C4-2B (cell line): Measurements from ENCODE around the gene TMEM82.

Experiments
- H3K27ac ChIP-seq: fragments of 450-650 bp; 2 replicates; pipeline ENCODE4 v1.5.1; 2017
- ZFX ChIP-seq: fragments of 450-650 bp; IDR thresholded peaks from 2 replicates; pipeline ENCODE4 v1.6.1; 2017
- TF ChIP-seq, protein P1 (sequence below): fragments of 450-650 bp; conservative IDR thresholded peaks from 2 replicates; pipeline ENCODE4 v1.5.1; 2017; ENCODE audit warnings: mild to moderate bottlenecking

Gene TMEM82

DNA sequence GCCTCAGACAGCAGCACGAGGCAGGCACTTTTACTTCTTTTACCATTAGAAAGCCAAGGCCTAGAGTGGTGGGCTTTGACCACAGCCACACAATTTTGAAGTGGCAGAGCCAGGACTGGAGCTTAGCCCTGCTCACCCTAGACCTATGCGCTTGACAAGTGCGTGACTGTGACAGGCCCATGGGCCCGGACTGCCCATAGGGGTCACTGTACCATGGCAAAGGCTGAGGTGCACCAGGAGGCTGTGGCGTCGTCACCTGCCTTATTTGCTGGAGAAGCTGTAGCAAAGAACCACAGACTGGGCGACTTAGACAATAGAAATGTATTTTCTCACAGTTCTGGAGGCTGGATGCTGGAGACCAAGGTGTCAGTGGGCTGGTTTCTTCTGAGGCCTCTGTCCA, 2.6 kb upstream of the TMEM82 start:
- no peak overlapping the region for H3K27ac ChIP-seq
- TF ChIP-seq ZFX, result no peak
- TF ChIP-seq, protein P1, sequence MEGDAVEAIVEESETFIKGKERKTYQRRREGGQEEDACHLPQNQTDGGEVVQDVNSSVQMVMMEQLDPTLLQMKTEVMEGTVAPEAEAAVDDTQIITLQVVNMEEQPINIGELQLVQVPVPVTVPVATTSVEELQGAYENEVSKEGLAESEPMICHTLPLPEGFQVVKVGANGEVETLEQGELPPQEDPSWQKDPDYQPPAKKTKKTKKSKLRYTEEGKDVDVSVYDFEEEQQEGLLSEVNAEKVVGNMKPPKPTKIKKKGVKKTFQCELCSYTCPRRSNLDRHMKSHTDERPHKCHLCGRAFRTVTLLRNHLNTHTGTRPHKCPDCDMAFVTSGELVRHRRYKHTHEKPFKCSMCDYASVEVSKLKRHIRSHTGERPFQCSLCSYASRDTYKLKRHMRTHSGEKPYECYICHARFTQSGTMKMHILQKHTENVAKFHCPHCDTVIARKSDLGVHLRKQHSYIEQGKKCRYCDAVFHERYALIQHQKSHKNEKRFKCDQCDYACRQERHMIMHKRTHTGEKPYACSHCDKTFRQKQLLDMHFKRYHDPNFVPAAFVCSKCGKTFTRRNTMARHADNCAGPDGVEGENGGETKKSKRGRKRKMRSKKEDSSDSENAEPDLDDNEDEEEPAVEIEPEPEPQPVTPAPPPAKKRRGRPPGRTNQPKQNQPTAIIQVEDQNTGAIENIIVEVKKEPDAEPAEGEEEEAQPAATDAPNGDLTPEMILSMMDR, result no peak

DNA sequence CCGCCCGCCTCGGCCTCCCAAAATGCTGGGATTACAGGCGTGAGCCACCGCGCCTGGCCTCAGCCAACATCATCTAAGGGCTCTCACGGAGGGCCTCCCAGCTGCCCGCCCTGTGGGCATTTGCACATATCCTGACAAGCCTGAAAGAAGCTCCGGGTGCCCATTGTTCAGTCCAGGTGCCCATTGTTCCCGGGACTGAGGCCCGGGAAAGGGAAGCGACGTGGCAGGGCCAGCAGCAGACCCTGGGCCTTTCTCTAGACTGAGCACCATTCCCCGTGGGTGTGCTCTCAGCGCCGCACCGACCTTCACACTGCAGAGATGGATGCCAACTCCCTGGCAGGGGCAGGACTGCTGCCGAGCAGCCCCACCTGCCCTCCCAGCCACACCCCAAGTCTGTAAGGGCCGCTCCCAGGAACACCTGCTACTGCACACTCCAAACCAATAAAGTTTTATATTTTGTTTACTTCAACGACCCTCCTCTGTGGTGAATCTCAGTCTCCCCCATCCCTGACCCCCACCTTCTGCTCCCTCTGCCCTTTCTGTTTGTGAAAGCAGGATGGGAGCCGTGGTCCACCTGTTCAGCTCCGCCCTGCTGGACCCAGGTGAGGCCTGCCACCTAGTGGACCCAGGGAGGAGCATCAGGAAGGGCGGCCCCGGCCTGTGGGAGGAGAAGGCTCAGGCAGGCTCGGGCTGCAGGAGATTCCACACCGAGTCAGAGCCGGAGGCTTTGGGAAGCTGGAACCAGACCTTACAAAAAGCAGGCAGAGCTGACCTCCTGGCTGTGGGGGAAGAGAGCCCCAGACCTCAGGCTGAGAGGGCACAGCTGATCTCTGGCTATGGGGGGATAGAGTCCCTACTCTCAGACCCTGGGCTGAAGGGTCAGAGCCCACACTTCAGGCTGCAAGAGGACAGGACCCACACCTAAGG, 1.1 kb upstream of the TMEM82 start:
- TF ChIP-seq, protein P1, result peak; percentile 86
- no peak for TF ChIP-seq ZFX
- no peak overlapping the region for H3K27ac ChIP-seq

DNA sequence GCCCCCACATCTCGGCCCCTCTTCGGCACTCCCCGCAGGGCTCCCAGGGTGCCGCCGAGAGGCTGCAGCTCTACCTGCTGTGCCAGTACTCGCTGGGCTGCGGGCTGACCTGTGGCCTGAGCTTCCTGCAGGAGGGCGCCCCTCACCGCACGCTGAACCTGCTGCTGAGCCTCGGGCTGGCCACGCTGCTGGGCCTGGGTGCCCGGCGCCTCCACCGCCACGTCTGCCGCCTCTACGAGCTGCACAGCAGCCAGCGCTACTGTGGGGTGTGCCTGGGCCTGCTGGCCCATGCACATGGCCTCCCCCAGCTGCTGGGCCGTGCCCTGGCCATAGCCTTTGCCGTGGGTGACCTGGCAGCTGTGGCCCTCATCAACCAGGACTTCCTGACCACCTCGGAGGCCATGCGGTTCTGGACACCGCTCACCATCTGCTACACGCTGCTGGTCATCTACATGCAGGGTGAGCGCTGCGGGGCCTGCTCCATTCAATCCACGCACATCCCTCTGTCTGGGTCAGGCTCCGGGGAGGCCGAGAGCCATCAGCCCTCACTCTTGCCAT, 1.9 kb downstream of the TMEM82 start:
- no peak overlapping the region for H3K27ac ChIP-seq
- TF ChIP-seq ZFX, result no peak
- TF ChIP-seq, protein P1, result no peak

DNA sequence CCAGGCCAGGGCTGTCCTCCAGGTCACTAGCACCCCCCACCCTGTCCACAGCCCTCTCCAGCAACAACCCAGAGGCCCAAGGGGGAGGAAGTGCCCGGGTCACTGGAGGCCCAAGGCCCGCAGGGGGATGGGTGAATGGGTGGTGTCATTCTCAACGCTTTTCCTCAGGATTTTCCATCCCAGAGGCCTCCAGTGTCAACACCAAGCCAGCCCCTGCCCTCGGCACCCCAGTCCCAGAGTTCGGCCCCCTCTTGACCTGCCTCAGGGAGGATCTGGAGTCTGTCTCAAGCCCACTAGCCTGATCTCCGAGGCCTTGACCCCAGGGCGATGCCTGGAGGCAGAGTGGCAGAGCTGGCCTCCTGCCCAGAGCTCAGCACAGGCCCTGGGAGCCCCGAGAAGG, 5.1 kb downstream of the TMEM82 start:
- no peak overlapping the region for H3K27ac ChIP-seq
- TF ChIP-seq, protein P1, result no peak
- TF ChIP-seq ZFX, result no peak

DNA sequence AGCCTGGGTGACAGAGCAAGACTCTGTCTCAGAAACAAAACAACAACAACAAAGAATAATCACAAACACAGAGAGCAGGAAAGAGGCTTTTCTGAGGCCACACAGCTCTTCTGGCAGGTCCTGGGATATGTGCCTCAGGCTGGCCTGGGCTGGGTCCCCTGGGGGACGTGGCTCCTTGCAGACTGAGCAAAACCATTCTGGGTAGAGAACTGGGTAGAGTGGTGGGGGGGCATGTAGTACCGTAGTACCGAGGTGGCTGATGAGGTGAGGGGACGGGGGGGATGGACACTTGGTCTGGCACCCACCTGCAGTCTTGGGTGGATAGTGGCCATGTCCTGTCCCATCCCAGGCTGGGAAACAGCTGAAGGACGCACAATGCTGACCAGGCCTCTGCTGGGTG, 6.0 kb downstream of the TMEM82 start:
- TF ChIP-seq, protein P1, result no peak
- TF ChIP-seq ZFX, result no peak
- no peak overlapping the region for H3K27ac ChIP-seq

DNA sequence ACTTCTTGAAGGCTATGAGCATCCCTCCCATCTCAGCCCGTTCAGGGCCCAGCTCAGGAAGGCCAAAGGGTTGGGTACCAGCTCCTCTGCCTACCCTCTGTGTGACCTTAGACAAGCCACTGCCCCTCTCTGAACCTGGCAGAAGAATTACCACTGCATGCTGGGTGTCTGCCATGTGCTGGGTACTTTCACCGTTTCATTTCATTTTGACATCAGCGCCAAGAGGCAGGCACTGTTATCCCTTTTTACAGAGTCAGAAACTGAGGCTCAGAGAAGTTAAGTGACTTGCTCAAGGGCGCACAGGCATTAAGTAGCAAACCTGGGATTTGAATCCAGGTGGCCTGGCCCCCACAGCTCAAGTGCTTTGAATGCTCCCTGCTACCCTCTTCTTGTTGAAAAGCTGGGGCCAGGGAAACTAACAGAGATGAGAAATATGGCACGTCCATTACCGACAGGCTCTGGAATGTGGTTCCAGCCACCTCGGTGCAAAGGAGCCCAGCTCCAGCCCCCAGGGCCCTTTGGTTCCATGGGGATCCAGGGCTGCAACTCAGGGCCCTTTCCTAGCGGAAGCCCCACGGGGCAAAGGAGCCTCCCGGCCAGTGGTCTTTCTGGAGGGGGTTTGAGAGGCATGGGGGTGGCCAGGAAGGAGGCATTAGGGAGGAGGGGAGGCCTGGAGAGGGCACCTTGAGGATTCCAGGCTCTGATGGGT, 6.5 kb downstream of the TMEM82 start:
- H3K27ac ChIP-seq, result no peak overlapping the region
- no peak for TF ChIP-seq ZFX
- TF ChIP-seq, protein P1, result no peak
